Right ventricle myocardium superior (tissue), 1 donor: ENCODE data around the gene SENP7. TPM values are rescaled to one million over a fixed set of nuclear protein-coding genes. Genes with fewer than 3 reads are reported as not detected.
"Not testable (repeated sequence)": the region's sequence is repeated elsewhere in the genome, so short reads cannot be mapped to it uniquely, and the experiment has no call there.

Source experiments
- ATAC-seq: fragments of 200-7000 bp; cut with Tn5 transposase; one replicate; pipeline ENCODE4 v1.9.1; 2020; ENCODE audit warnings: mild to moderate bottlenecking; ENCODE audit not compliant: poor library complexity
- DNase-seq: peaks from one replicate; pipeline ENCODE4 v3.0.0-alpha.2; 2020
- intact Hi-C: fragments of 100-400 bp; cut with DNase I; formaldehyde crosslinking; loops from one replicate; pipeline ENCODE4 v1.11.2; 2022
- total RNA-seq: library from RNA; stranded (reverse); fragmentation: NEBNext Ultra II Directional; extraction: Animal tissue kit (Norgen Biotek cat#: 25700); gene quantifications from one replicate; pipeline ENCODE4 v1.2.1, GENCODE V29; 2021
- donor health status: DM: no; HTN: yes; CAD: no; lungs with severe emphysema.

SENP7 gene
- total RNA-seq, 1 donor from 2014 or later: 8.4 TPM

DNA sequence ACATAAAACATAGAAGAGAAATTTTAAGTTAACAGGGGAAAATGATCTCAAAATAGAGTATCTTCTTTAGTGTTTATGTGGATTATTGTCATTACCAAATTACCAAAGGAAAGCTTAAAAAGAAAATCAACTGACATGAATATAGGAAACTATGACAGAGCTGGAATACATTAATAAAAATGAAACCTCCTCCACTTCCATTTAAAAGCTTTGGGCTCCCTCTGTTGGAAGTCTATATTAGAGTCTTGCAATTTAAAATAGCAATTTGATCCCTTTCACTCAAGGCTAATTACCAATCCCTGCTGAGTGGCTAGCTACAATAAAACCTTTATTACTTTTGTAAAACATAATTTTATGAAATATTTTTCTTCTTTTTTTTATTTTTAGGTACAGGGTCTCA lies 131.2 kb downstream of the SENP7 start:
- ATAC-seq: peak; percentile 66
- intact Hi-C loops: loop anchor here (10.0 kb wide), 1 partner anchor 147 kb away; no protein-coding TSS in a partner anchor
- no peak for DNase-seq

- DNase-seq: no peak
- no peak for ATAC-seq
- intact Hi-C loops: loop anchor here (10.0 kb wide), 1 partner anchor 145 kb away; no protein-coding TSS in a partner anchor
Measured at GRCh38 chr3:101379658-101380376, 133.2 kb downstream of the SENP7 start.

DNA sequence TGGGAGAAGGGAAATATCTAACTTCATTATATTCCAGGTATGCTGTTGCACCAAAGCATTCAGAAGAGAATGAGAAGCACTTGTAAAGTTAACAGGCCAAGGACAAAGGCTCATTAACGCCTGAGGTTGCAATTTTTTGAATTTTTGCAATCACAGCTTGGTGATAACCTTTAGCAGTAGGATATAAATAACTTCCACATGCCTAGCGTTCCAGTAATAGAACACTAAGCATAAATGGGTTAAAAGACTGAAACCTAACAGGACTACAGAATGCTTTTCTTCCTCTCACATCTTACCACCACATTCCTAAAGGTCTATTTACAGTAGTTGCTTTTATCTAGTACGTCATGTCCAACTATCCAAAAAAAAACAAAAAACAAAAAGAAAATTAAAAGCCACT lies 135.2 kb downstream of the SENP7 start:
- intact Hi-C loops: no loop called here
- peak; percentile 69 for ATAC-seq
- DNase-seq: no peak

GRCh38 chr3:101377209-101377608 lies 135.8 kb downstream of the SENP7 start:
- intact Hi-C loops: no loop called here
- no peak for DNase-seq
- ATAC-seq: no peak

DNA sequence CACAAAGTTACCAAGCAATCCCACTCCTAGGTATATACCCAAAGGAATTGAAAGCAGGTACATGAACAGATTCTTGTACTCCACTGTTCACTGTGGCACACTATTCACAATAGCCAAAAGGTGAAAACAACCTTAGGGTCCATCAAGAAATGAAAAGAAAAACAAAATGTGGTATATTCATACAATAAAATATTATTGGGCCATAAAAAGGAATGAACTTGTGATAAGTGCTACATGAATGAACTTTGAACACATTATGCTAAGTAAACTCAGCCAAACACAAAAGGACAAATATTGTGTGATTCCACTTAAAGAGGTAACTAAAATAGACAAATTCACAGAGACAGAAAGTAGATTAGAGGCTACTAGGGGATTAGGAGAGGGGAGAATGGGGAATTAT lies 137.4 kb downstream of the SENP7 start:
- DNase-seq (no peak), ATAC-seq (no peak)
- intact Hi-C loops: no loop called here

- ATAC-seq: no peak
- intact Hi-C loops: no loop called here
- no peak for DNase-seq
Measured at GRCh38 chr3:101362406-101362805, 150.6 kb downstream of the SENP7 start.

DNA sequence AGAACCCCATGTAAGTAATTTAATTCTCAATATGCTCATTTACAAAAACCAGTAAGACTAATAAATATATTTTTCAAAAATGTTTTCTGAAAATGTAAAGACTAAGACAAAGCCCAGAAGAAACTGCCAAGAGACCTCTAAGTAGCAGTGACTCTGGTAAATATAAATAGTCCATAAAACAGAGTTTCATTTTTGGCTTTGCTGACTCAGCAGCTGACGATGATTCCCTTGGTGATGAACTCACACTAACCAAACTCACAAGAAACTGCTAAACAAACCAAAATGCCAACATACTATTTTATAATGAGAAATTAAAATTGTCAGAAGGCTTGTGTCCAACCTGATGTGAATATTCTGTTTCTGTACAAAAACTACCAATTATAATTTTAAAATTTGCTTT lies 161.2 kb downstream of the SENP7 start:
- ATAC-seq (no peak), DNase-seq (no peak)
- intact Hi-C loops: no loop called here

- DNase-seq: no peak
- no peak for ATAC-seq
- intact Hi-C loops: no loop called here
Measured at GRCh38 chr3:101340591-101340990, 172.4 kb downstream of the SENP7 start.

- ATAC-seq (no peak), DNase-seq (no peak)
- intact Hi-C loops: no loop called here
Measured at GRCh38 chr3:101333883-101334282, 179.1 kb downstream of the SENP7 start.

GRCh38 chr3:101329016-101329673 lies 183.9 kb downstream of the SENP7 start:
- intact Hi-C loops: no loop called here
- ATAC-seq (peak; percentile 77), DNase-seq (no peak)

DNA sequence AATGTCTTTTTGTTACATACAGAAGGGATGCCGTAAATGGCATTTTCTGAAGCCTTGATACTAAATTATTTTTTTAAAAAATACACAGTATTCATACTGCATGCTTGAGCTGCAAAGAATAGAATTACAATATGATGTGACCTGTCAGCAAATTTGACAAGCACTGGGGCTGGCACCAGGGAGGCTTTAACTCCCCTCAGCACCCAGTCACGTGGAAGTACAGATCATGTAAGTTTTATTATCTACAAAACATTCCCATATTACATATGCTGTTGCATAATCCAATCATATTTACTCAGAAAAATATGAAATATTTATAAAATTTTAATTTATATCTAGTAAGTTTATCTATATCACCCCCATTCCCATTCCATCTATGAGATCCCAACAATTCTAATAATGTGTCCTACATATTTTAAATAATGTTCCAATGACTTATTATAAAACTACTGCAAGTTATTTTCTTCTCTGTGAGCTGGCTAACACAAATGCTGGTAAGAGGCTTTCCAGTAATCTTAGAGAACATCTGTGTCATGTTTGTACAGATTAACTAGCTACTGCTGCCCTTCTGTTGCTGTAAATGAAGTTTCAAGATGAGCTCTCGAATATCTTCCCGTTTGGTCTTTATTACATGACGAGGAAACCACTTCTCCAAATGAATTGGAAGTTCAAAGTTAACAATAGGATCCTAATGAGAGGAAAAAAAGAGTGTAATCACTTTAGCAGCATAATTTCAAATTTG lies 187.4 kb downstream of the SENP7 start:
- intact Hi-C loops: no loop called here
- ATAC-seq (no peak), DNase-seq (no peak)

DNA sequence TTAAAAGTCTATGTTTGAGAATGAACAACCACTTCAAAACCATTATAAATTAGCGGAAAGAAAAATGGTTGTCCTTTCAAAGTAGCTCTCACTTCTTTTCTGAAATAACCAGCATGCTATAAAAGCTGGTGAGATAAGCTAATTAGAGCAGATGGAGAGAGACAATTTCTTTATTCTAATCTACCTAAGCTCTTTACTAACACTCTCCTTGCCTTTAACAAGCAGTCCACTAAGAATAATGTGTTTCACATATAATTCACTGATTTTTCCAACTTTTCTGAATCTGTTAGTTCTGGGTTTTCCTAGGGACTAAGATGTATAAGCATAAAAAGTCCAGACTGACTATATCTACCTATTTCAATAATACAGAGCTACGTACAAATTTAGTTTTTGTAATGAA lies 192.5 kb downstream of the SENP7 start, which contains the start of gene IMPG2:
TSS of gene IMPG2 (minus strand) at position 101 of the 400 bp plus-strand sequence. CDS start 203 bp downstream, outside the sequence.
- intact Hi-C loops: no loop called here
- DNase-seq (no peak), ATAC-seq (no peak)

GRCh38 chr3:101319531-101319930 lies 193.5 kb downstream of the SENP7 start:
- no peak for ATAC-seq
- DNase-seq: no peak
- intact Hi-C loops: no loop called here

GRCh38 chr3:101312545-101312944 lies 200.5 kb downstream of the SENP7 start:
- intact Hi-C loops: no loop called here
- ATAC-seq (no peak), DNase-seq (no peak)

DNA sequence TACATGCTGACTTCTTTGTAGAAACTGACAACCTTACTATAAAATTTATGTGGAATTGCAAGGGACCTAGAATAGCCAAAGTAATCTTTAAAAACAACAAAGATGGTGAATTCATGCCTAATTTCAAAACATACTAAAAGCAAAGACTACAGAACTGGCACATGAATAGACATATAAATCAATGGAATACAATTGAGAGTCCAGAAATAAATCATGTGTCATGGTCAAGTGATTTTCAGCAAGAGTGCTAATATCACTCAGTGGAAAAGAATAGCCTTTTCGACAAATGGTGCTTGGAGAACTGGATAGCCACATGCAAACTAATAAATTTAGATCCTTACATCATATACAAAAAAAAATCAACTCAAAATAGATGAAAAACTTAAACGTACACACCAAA lies 201.3 kb downstream of the SENP7 start:
- ATAC-seq (no peak), DNase-seq (no peak)
- intact Hi-C loops: no loop called here

GRCh38 chr3:101310978-101311375 lies 202.0 kb downstream of the SENP7 start:
- intact Hi-C loops: no loop called here
- no peak for DNase-seq
- ATAC-seq: no peak

- ATAC-seq, intact Hi-C loops: not testable (repeated sequence)
- peak; percentile 26 for DNase-seq
Measured at GRCh38 chr3:101308147-101308772, 204.8 kb downstream of the SENP7 start.

- DNase-seq (no peak), ATAC-seq (no peak)
- intact Hi-C loops: no loop called here
Measured at GRCh38 chr3:101303836-101304235, 209.2 kb downstream of the SENP7 start.

- ATAC-seq: no peak
- no peak for DNase-seq
- intact Hi-C loops: no loop called here
Measured at GRCh38 chr3:101303089-101303731, 209.8 kb downstream of the SENP7 start.
